ENCODE results near the gene FANCI.

Gene FANCI

DNA sequence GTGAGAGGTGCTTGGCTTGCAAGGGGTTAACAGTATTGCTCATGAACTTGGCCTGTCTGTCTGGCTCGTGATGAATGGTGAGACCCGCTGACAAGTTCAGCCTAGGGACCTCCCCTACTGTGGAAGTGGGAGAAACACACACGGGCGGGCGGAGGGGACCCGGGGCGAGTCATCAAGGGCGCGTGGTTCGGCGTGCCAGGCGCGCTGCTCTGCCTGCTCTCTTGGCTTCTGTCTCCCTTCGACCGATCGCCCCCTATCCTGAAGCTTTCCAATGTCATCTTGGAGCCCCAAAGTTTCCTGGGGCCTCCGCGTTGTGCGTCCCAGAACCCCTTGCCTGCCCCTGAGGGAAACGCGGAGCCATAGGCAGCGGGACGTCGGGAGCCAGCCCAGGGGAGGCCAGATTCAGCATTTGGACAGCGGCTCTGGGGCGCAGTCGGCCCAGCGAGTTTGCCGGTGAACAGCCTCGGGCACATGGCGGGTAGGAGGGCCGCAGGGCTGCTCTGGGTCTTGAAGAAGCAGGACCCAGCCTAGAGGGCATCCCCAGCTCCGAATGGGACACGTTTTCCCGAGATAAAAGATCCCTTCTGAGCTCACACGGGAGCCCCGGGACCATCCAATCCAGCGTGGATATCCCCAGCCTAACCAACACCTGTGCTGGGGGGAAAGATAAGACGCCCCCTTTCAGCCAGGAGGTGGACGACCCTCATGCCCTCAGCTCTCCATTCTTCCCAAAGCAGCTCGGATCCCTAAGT, 117.8 kb downstream of the FANCI start:
- no peak for DNase-seq (ENCODE audit: low read depth, low spot score)

DNA sequence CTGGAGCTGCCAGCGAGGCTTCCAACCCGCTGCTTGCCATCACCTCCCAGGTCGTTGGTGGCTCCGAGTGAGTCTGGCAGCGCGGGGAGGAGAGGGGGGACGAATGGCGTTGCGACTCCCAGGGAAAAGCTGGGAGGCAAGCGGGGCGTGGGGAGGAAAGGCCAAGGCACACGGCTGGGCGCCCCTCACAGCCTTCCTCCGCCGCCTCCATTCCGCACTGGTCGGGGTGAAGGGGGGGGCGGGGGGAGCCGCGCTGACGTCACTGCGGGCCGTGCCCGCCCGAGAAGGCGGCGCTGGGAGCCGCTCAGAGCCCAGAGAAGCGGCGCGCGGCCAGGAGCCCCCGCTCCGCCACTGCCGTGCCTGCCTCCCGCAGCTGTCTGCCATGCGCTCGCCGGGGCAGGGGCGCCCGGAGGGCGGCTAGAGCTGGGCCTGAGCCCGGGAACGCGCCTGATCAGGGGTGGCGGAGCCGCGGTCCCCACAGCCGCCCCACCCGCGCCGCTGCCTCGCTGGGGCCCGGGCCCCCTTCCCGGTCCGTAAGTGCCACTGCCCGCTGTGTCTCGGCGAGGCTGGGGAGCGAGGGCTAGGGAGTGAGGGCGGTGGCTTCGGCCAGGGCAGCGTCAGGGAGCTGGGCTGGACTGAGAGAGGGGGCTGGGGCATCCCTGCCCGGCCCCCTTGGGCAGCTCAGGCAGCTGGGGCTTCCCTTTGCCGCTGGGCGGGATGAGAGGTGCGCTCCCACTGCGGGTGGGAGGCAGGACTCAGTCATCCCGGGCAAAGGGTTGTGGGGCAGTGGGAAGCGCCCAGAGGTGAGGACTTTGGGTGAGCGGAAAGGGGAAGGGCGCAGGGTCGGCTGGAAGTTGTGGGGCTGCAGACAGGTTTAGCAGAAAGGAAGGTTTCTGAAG, 118.7 kb downstream of the FANCI start:
- DNase-seq (ENCODE audit: low read depth, low spot score) = no peak

GRCh38 chr15:89363133-89363532, 119.4 kb downstream of the FANCI start:
- DNase-seq (ENCODE audit: low read depth, low spot score) = no peak

GRCh38 chr15:89363770-89364169, 120.0 kb downstream of the FANCI start:
- no peak for DNase-seq (ENCODE audit: low read depth, low spot score)

GRCh38 chr15:89364341-89364740, 120.6 kb downstream of the FANCI start:
- DNase-seq (ENCODE audit: low read depth, low spot score) = no peak

DNA sequence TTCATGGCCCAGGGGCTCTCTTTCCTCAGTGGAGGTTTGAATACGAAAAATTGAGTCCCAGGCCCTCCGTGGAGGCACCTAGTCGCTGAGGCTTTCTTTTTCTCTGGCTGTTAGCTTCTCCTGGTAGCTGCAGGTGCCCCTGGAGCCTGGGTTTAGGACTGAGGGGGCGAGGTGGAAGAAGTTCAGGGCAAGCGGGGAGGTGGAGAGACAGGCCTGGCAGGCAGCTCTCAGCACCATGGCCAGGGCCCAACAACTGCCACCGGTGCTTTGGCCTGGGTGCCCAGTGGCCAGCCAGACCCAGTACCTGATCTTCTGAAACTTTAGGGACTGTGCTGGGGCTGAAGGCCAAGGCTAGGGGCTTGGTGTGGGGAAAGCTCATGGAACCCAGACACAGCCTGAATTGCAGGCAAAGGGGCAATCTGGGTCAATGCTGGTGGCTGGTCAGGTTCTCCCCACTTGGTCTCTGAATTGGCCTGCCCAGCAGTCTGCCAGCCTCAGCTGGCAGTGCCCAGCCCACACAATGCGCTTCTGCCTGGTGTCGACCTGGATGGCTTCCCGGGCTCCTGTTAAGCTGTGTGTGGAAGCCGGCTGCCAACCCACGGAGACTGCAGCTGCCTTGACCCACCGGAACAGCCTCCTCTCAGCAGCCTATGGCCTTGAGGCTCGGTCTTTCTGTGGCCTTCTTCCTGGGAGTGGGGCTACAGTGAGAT, 121.1 kb downstream of the FANCI start:
- DNase-seq (ENCODE audit: low read depth, low spot score) = no peak

- DNase-seq (ENCODE audit: low read depth, low spot score) = no peak
Measured at GRCh38 chr15:89365462-89366065, 121.8 kb downstream of the FANCI start.
